GM18499 (cell line): ENCODE data around the gene CCDC93.
"Not testable (repeated sequence)": the region's sequence is repeated elsewhere in the genome, so short reads cannot be mapped to it uniquely, and the experiment has no call there.

Experiments
- ATAC-seq: cut with Tn5 transposase; IDR thresholded peaks from one replicate; pipeline ENCODE4 v1.9.1; 2021; ENCODE audit warnings: moderate number of reproducible peaks; ENCODE audit not compliant: insufficient read depth, unreplicated experiment

CCDC93 gene

DNA sequence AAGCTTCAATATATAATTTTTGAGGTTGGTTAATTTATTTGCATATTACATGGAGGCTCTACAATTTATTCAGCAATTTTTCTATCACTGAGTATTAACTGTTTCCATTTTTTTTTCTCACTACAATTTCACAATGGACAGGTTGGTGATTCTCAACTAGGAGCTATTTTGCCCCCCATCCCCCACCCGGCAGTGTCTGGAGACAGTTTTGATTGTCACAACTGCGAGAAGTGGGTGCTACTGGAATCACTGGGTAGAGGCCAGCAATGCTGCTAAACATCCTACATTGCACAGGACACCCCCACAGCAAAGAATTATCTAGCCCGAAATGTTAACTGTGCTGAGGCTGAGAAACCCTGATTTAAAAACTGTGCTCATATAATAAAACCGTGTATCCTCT is 82.6 kb downstream of the CCDC93 start:
- ATAC-seq, result no peak

DNA sequence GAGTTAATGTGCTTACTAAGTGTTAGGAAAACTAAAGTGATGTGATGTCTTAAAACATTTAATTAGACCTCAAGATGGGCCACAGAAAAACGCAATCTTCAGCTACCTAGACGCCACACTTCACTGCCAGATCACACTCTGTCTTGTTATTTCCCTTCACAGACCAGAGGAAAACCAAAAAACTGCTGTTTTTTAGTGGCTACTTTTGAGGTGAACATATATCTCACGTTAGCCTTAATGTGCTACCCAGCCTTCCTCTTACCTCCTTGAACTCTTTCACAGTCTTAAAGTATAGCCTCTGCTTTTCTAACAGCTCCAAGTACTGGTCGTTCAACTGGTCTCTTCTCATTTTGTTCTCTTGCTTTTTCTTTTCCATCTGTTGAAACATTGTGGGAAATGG is 83.1 kb downstream of the CCDC93 start:
- no peak for ATAC-seq

DNA sequence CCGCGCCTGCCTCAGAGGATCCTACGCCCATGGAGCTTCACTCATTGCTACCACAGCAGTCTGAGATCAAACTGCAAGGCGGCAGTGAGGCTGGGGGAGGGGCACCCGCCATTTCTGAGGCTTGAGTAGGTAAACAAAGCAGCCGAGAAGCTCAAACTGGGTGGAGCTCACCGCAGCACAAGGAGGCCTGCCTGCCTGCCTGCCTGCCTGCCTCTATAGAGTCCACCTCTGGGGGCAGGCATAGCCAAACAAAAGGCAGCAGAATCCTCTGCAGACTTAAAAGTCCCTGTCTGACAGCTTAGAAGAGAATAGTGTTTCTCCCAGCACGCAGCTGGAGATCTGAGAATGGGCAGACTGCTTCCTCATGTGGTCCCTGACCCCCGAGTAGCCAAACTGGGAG is 90.4 kb downstream of the CCDC93 start:
- ATAC-seq, result not testable (repeated sequence)

GRCh38 chr2:117921520-117921919 is 92.3 kb downstream of the CCDC93 start:
- ATAC-seq, result no peak

DNA sequence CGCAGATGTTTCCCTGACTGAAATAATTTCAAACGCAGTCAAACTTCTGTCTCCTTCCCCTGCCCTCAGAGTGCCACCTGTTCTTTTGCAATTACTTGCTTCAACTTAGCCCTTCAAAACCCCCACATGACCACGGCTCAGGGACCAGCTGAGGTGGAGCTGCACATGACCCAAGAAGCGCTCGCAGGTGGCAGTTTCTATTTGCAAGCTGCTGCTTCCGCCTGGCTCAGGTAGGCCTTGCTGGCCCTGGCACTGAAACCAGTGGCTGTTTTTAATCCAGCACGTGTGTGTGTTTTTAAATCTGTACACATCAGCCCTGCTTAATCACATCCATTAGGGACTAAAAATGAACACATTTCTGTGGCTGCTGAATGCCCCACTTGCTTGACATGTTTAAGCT is 95.3 kb downstream of the CCDC93 start:
- ATAC-seq, result no peak

DNA sequence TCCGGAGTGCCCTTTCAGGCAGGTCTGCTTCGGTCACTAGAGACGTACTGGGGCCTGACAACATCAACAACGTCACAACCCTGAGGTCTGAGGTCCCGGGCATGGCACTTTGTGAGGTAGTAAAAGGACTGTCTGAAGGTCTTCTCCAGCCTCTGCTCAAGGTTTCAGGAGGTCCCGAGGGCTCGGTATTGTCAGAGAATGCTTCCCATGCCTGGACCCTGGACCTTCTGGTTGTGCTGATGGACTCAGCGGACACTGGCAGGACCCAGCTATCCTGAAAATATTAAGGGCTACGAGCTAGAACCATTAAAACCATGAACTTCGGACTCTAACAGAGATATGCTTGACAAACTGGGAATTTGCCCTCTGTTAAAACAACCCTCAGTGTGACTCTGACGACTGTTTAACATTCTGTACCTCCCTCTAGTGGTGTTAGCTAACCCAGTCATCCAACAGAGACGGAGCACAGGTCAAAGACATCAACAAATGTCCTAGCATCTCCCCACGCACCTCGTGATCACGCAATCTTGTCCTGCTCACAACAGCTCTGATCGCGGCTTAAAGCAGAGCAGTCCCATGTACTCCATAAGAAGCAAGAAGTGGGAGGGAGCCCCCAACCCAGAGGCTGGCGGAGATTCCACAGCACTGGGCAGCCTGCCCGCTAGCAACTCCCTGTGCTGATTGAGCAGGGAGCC is 96.5 kb downstream of the CCDC93 start:
- no peak for ATAC-seq

- ATAC-seq, result no peak
Measured at GRCh38 chr2:117902933-117903332, 110.9 kb downstream of the CCDC93 start.

DNA sequence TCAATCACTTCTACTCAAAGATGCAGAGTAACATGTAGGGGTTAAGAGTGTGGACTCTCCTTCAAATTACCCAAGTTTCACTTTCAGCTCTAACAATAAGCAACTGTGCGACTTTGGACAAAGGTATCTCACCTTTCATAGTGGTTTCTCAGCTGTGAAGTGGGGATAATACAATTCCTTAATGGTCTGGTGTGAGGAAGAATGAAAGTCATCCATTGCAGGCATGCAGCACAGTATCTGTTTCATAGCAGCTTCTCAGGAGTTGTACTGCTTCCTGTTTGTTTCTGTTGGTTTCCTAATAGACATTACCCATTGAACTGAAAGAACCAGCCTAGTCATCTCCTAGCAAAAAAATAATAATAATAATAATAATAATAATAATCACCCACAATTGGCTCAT is 125.0 kb downstream of the CCDC93 start:
- no peak for ATAC-seq

GRCh38 chr2:117885308-117885707 is 128.6 kb downstream of the CCDC93 start:
- ATAC-seq, result no peak

DNA sequence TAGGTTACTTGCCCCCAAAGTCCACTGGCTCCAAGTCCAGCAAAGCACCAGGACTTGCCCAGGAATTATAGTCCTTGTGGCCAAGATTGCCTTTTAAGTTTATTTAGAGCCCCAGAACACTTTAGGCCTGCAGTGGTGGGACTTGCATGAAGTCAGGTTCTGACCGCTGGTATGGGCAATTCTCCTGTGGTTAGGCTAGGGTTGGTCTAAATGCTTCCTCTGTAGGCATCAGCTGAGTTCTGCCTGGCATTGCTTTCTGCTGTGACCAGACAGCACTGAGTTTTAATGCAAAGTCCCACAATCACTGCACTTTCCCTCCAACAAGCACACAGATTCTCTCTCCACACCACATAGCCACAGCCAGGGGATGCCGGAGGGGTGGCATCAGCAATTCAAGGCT is 134.9 kb downstream of the CCDC93 start:
- no peak for ATAC-seq

- no peak for ATAC-seq
Measured at GRCh38 chr2:117875786-117876185, 138.1 kb downstream of the CCDC93 start.
